OCI-LY7 (cell line): ENCODE results near the gene CXCR5. TPM values are rescaled to one million over a fixed set of nuclear protein-coding genes. Genes with fewer than 3 reads are reported as not detected.

Experiments used
- BruUV-seq: library from RNA; stranded (reverse); fragments of 400-500 nt; replicated peaks from 2 replicates; lab custom pipeline; 2021; lab: Mats Ljungman, UMichigan
- CTCF ChIA-PET: fragments of 300-600 bp; sonication (Branson Sonifier 250); formaldehyde crosslinking; loops from one replicate; lab custom pipeline; 2022; ENCODE audit warnings: antibody characterized with exemption; ENCODE audit not compliant: unreplicated experiment; lab: Charles Lee
- POLR2A ChIA-PET: fragments of 300-600 bp; sonication (Branson Sonifier 250); formaldehyde crosslinking; loops from one replicate; lab custom pipeline; 2022; ENCODE audit warnings: antibody characterized with exemption; lab: Charles Lee
- DNase-seq: peaks from one replicate; pipeline ENCODE4 v3.0.0-alpha.2; 2015; ENCODE audit warnings: low spot score
- H2AFZ ChIP-seq: fragments of 200-600 bp; sonication (generic), shearing (Covaris generic); 2 replicates; pipeline ENCODE4 v1.6.1; 2014; ENCODE audit warnings: mild to moderate bottlenecking, antibody characterized with exemption, low read length, moderate library complexity
- H3K27ac ChIP-seq: fragments of 200-600 bp; sonication (generic); 2 replicates; pipeline ENCODE4 v1.5.1; 2014; ENCODE audit warnings: mixed run types, low read depth, mild to moderate bottlenecking, moderate library complexity, low read length, inconsistent platforms; ENCODE audit not compliant: poor library complexity, severe bottlenecking
- H3K36me3 ChIP-seq: fragments of 200-600 bp; sonication (generic); 2 replicates; pipeline ENCODE4 v1.6.1; 2014; ENCODE audit warnings: mild to moderate bottlenecking, antibody characterized with exemption, low read length, moderate library complexity, mixed read lengths; ENCODE audit not compliant: insufficient read depth
- H3K4me1 ChIP-seq: fragments of 200-600 bp; sonication (generic); 2 replicates; pipeline ENCODE4 v1.5.1; 2014; ENCODE audit warnings: mild to moderate bottlenecking, low read length; ENCODE audit not compliant: insufficient read depth, poor library complexity, severe bottlenecking
- H3K4me2 ChIP-seq: fragments of 200-600 bp; sonication (generic); 2 replicates; pipeline ENCODE4 v1.6.1; 2014; ENCODE audit warnings: mild to moderate bottlenecking, low read length
- H3K4me3 ChIP-seq: fragments of 200-600 bp; sonication (generic); 2 replicates; pipeline ENCODE4 v1.5.1; 2014; ENCODE audit warnings: mild to moderate bottlenecking, low read depth, low read length; ENCODE audit not compliant: poor library complexity, severe bottlenecking
- H3K79me2 ChIP-seq: fragments of 200-600 bp; sonication (generic); 2 replicates; pipeline ENCODE4 v1.6.1; 2016; ENCODE audit warnings: low read depth, mild to moderate bottlenecking, low read length, moderate library complexity, mixed read lengths; ENCODE audit not compliant: insufficient read depth
- H3K9me2 ChIP-seq: fragments of 200-600 bp; sonication (generic); 2 replicates; pipeline ENCODE4 v1.6.1; 2016; ENCODE audit warnings: mild to moderate bottlenecking, low read length, mixed read lengths; ENCODE audit not compliant: insufficient read depth
- H3K9me3 ChIP-seq: fragments of 200-600 bp; sonication (generic); 2 replicates; pipeline ENCODE4 v1.6.1; 2014; ENCODE audit warnings: mild to moderate bottlenecking, mixed run types, low read length, mixed read lengths
- H4K20me1 ChIP-seq: fragments of 200-600 bp; sonication (generic); 2 replicates; pipeline ENCODE4 v1.6.1; 2014; ENCODE audit warnings: mild to moderate bottlenecking, antibody characterized with exemption, low read length, moderate library complexity, mixed read lengths; ENCODE audit not compliant: insufficient read depth
- EZH2phosphoT487 ChIP-seq: fragments of 200-600 bp; sonication (generic); IDR thresholded peaks from 2 replicates; pipeline ENCODE4 v1.6.1; 2018; ENCODE audit warnings: low read depth, borderline replicate concordance, mild to moderate bottlenecking, mixed run types, antibody characterized with exemption, low read length, moderate library complexity, mixed read lengths
- intact Hi-C: fragments of 100-400 bp; cut with micrococcal nuclease; formaldehyde crosslinking; loops from one replicate; pipeline ENCODE4 v1.10.0; 2022; ENCODE audit not compliant: unreplicated experiment
- total RNA-seq, 2 experiments: library from RNA; depleted of rRNA in 1 of 2; stranded (reverse); fragments of >200 nt in 1 of 2; shearing (Covaris generic) in 1 of 2; gene quantifications; 2 replicates each; pipeline ENCODE4 v1.2.3, GENCODE V29; 2014 to 2022
- TF ChIP-seq, protein P1 (sequence below): fragments of 200-600 bp; sonication (generic); conservative IDR thresholded peaks from 2 replicates; pipeline ENCODE4 v1.5.1; 2014; ENCODE audit warnings: mild to moderate bottlenecking, antibody characterized with exemption, low read length, moderate library complexity, mixed read lengths

Gene CXCR5
- total RNA-seq, 2 experiments from 2014 or later = 3.3 to 7.3 TPM

DNA sequence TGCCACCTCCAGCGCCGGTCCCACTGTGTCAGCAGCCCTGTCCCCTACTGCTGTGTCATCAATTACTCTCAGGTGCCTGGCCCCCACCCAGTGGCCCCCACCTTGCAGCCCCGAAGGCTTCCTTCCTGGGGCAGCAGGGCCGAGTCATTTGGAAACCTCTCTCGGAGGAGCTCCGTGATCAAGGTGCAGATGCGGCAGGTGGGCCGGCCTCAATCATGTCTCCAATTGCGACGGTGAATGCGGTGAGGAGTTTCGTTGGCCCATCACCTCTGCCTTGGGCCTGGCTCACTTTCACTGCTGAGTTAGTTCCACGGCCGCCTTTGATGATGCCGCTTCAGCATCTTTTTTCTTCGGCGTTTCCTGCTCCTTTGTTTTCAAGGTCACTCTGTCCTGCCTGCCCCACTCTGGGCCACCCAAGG is 11.3 kb upstream of the CXCR5 start:
- Histone ChIP-seq H3K27ac (peak overlapping the region; percentile 16), H2AFZ (peak overlapping the region; percentile 60), H3K79me2 (no peaks in the 10 kb centered on the region), H3K4me3 (peak overlapping the region; percentile 6), H3K36me3 (no peaks in the 10 kb centered on the region), H3K4me2 (peak overlapping the region; percentile 69), H3K9me3 (no peaks in the 10 kb centered on the region), H3K4me1 (peaks cover 74% of the 10 kb centered on the region), H3K9me2 (no peaks in the 10 kb centered on the region), H4K20me1 (no peaks in the 10 kb centered on the region)
- no TSS peak for BruUV-seq
- no peak for DNase-seq
- intact Hi-C loops = no loop called here
- TF ChIP-seq, protein P1, sequence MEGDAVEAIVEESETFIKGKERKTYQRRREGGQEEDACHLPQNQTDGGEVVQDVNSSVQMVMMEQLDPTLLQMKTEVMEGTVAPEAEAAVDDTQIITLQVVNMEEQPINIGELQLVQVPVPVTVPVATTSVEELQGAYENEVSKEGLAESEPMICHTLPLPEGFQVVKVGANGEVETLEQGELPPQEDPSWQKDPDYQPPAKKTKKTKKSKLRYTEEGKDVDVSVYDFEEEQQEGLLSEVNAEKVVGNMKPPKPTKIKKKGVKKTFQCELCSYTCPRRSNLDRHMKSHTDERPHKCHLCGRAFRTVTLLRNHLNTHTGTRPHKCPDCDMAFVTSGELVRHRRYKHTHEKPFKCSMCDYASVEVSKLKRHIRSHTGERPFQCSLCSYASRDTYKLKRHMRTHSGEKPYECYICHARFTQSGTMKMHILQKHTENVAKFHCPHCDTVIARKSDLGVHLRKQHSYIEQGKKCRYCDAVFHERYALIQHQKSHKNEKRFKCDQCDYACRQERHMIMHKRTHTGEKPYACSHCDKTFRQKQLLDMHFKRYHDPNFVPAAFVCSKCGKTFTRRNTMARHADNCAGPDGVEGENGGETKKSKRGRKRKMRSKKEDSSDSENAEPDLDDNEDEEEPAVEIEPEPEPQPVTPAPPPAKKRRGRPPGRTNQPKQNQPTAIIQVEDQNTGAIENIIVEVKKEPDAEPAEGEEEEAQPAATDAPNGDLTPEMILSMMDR = no peak
- TF ChIP-seq EZH2phosphoT487 = no peak
- ChIA-PET CTCF (interaction anchor here (1.4 kb wide), 1 partner anchor 23 kb away, joined by 7 read pairs; no protein-coding TSS in a partner anchor), POLR2A (interaction anchor here (0.6 to 1.6 kb wide), 5 partner anchors 12 to 81 kb away, joined by 3 to 7 read pairs (median 4); partner anchors contain the start of genes CXCR5 and DDX6)

DNA sequence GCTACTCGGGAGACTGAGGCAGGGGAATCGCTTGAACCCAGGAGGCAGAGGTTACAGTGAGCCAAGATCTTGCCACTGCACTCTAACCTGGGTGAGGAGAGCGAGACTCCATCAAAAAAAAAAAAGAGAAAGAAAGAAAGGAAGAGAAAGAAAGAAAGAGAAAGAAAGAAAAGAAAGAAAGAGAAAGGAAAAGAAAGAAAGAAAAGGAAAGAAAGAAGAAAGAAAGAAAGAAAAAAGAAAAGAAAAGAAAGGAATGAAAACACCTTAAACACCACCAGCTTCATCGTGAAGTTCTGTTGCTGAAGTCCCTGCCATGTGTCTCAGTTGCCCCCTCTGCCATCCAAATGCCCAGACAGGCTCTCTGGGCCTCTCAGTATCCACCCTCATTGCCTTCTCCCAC is 9.9 kb upstream of the CXCR5 start:
- BruUV-seq = no TSS peak
- DNase-seq = no peak
- CTCF ChIA-PET = no interaction called here
- H3K79me2 ChIP-seq = no peaks in the 10 kb centered on the region
- intact Hi-C loops = no loop called here
- H3K36me3 ChIP-seq = no peaks in the 10 kb centered on the region
- H4K20me1 ChIP-seq = no peaks in the 10 kb centered on the region
- H3K9me3 ChIP-seq = no peaks in the 10 kb centered on the region
- TF ChIP-seq, protein P1 = no peak
- no peak for TF ChIP-seq EZH2phosphoT487
- no peak overlapping the region for H3K4me2 ChIP-seq
- POLR2A ChIA-PET = interaction anchor here (1.0 kb wide), 1 partner anchor 87 kb away, joined by 4 read pairs; no protein-coding TSS in a partner anchor
- H3K4me1 ChIP-seq = peaks cover 78% of the 10 kb centered on the region
- H3K27ac ChIP-seq = no peak overlapping the region
- no peak overlapping the region for H3K4me3 ChIP-seq
- H2AFZ ChIP-seq = no peak overlapping the region
- no peaks in the 10 kb centered on the region for H3K9me2 ChIP-seq

DNA sequence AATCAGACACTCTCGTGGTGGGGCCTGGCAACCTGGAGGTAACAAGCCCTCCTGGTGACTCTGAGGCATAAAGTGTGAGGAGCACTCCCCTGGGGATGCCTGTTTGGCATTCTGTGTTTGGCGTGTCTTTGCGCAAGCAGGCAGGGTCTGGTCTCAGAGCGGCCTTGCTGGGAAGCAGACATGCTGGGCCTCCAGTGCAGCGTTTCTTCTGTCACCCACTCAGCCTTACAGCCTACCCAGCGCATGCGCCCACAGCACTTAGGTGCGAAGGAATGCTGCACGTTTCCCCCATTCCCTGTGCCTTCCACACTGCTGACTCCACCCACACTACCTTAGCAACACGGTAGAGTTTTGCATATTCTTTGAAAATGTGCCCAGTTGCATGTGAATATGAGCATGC is 7.4 kb upstream of the CXCR5 start:
- Histone ChIP-seq H3K4me1 (peaks cover 62% of the 10 kb centered on the region), H3K9me2 (no peaks in the 10 kb centered on the region), H3K4me3 (peak overlapping the region; percentile 25), H3K9me3 (no peaks in the 10 kb centered on the region), H2AFZ (peak overlapping the region; percentile 85), H3K36me3 (no peaks in the 10 kb centered on the region), H3K4me2 (peak overlapping the region; percentile 57), H4K20me1 (no peaks in the 10 kb centered on the region), H3K27ac (peak overlapping the region; percentile 68), H3K79me2 (no peaks in the 10 kb centered on the region)
- ChIA-PET POLR2A (interaction anchor here (0.8 to 4.7 kb wide), 5 partner anchors 16 to 88 kb away, joined by 3 to 26 read pairs (median 6); no protein-coding TSS in a partner anchor), CTCF (interaction anchor here (1.1 kb wide), 3 partner anchors 10 to 20 kb away, joined by 3 to 7 read pairs (median 4); no protein-coding TSS in a partner anchor)
- no peak for DNase-seq
- intact Hi-C loops = no loop called here
- TF ChIP-seq, protein P1 = no peak
- no peak for TF ChIP-seq EZH2phosphoT487
- no TSS peak for BruUV-seq
